ENCODE data around the gene ARHGEF11. TPM values are rescaled to one million over a fixed set of nuclear protein-coding genes. Genes with fewer than 3 reads are reported as not detected.
A peak's percentile ranks its signal among the peaks of the same experiment; 100 is the strongest.

ARHGEF11 gene
- total and polyA plus RNA-seq, 8 donors, result 34.4 to 53.5 (median 40.1) TPM

- H3K27me3 ChIP-seq, result peaks cover 8 to 32% of the 10 kb centered on the region in 2 donors
- TF ChIP-seq CTCF (IDR thresholded peaks at IDR 0.05), result no peak
- H3K9me3 ChIP-seq, result no peaks in the 10 kb centered on the region
- H3K4me1 ChIP-seq, result peaks cover 8 to 64% of the 10 kb centered on the region in 2 donors
- no peak overlapping the region for H3K4me3 ChIP-seq
- no peaks in the 10 kb centered on the region for H3K36me3 ChIP-seq
- ATAC-seq (no peak), DNase-seq (peak in 1 of 4 donors; percentile 49)
- intact Hi-C loops (cut with DNase I), result no loop called here
- H3K27ac ChIP-seq, result peak overlapping the region; percentile 53 to 62
Measured at GRCh38 chr1:156897078-156897825, 148.3 kb downstream of the ARHGEF11 start.

GRCh38 chr1:156896490-156897033, 149.0 kb downstream of the ARHGEF11 start:
- peak in 1 of 4 donors; percentile 67 for DNase-seq
- Histone ChIP-seq H3K4me3 (no peak overlapping the region), H3K27me3 (peaks cover 8 to 39% of the 10 kb centered on the region in 2 donors), H3K9me3 (no peaks in the 10 kb centered on the region), H3K36me3 (no peaks in the 10 kb centered on the region), H3K27ac (peak overlapping the region; percentile 3 to 62), H3K4me1 (peaks cover 8 to 71% of the 10 kb centered on the region in 2 donors)
- intact Hi-C loops (cut with DNase I), result no loop called here
- TF ChIP-seq CTCF (IDR thresholded peaks at IDR 0.05), result no peak
- peak; percentile 10 for ATAC-seq

GRCh38 chr1:156895927-156896326, 149.6 kb downstream of the ARHGEF11 start:
- DNase-seq (peak in 1 of 4 donors; percentile 31), ATAC-seq (no peak)
- Histone ChIP-seq H3K4me1 (peaks cover 8 to 67% of the 10 kb centered on the region in 2 donors), H3K27me3 (peaks cover 8 to 45% of the 10 kb centered on the region in 2 donors), H3K9me3 (no peaks in the 10 kb centered on the region), H3K36me3 (no peaks in the 10 kb centered on the region), H3K27ac (peak overlapping the region; percentile 3 to 77), H3K4me3 (no peak overlapping the region)
- intact Hi-C loops (cut with DNase I), result no loop called here
- TF ChIP-seq CTCF (IDR thresholded peaks at IDR 0.05), result no peak

- Histone ChIP-seq H3K36me3 (no peaks in the 10 kb centered on the region), H3K4me1 (peaks cover 8 to 67% of the 10 kb centered on the region in 2 donors), H3K27ac (peak overlapping the region; percentile 77 to 84), H3K27me3 (peaks cover 8 to 46% of the 10 kb centered on the region in 2 donors), H3K9me3 (no peaks in the 10 kb centered on the region), H3K4me3 (peak overlapping the region in 1 of 2 donors; percentile 48)
- ATAC-seq (no peak), DNase-seq (no peak)
- TF ChIP-seq CTCF (IDR thresholded peaks at IDR 0.05), result no peak
- intact Hi-C loops (cut with DNase I), result no loop called here
Measured at GRCh38 chr1:156895455-156895812, 150.1 kb downstream of the ARHGEF11 start.

- H3K36me3 ChIP-seq, result no peaks in the 10 kb centered on the region
- no peak for TF ChIP-seq CTCF (IDR thresholded peaks at IDR 0.05)
Measured at GRCh38 chr1:156894711-156895454, 150.7 kb downstream of the ARHGEF11 start.

More at GRCh38 chr1:156894711-156895454, 150.7 kb downstream of the ARHGEF11 start:
- DNase-seq (peak in 1 of 4 donors; percentile 61), ATAC-seq (no peak)
- Histone ChIP-seq H3K9me3 (no peaks in the 10 kb centered on the region), H3K27me3 (peaks cover 8 to 46% of the 10 kb centered on the region in 2 donors), H3K4me1 (peaks cover 8 to 71% of the 10 kb centered on the region in 2 donors), H3K27ac (peak overlapping the region; percentile 77 to 84), H3K4me3 (peak overlapping the region in 1 of 2 donors; percentile 48)
- intact Hi-C loops (cut with DNase I), result no loop called here

Data from left lung (tissue), 10 donors.